GM20431 (cell line): ENCODE measurements around the gene NDUFA13.

Experiments
- in situ Hi-C: fragments of 300-500 bp; cut with MseI, MboI; formaldehyde crosslinking; loops from one replicate; pipeline ENCODE4 v1.15.0; 2020; ENCODE audit warnings: low sequenced_read_pairs; ENCODE audit not compliant: unreplicated experiment

NDUFA13 gene

GRCh38 chr19:19505669-19506326, 10.2 kb upstream of the NDUFA13 start:
- in situ Hi-C loops: no loop called here

- in situ Hi-C loops: no loop called here
These were observed 9.4 kb upstream of the NDUFA13 start for GRCh38 chr19:19506592-19506991.

- in situ Hi-C loops: no loop called here
These were observed 8.7 kb upstream of the NDUFA13 start for GRCh38 chr19:19507354-19507753.

DNA sequence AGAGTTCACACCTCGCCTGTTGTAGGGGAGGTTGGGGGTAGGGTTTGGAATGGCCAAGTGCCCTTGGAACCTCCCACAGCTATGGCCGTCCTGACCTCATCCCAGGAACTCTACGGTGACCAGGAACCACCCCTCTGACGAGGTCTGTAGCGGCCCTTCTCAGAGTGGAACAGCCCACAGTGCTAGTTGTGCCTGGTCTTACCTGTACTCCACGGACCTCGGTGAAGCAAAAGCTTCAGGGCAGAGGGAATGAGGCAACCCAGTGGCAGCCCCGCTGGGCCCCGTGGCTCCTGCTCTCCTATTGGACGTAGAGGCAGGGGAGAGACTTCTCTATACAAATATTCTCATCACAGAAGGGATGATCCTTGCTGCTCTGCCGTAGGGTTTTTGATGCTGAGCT, 7.8 kb upstream of the NDUFA13 start:
- in situ Hi-C loops: no loop called here

DNA sequence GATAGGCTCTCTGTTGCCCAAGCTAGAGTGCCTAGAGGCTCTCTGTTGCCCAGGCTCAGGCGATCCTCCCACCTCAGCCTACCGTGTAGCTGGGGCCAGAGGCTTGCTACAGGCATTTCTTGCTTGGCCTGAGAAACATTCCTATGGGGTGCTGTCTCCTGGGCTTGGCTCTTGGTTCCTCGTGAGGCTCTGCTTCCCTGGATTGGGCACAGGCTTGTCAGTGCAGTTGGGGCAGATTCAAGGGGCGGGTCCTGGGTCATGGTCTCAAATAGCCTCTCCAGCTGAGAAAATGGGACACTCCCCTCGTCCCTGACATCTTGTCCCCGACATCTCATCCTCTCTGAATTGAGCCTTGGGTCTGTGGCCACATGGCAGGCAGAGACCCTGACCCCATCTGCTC, 5.6 kb upstream of the NDUFA13 start:
- in situ Hi-C loops: no loop called here

DNA sequence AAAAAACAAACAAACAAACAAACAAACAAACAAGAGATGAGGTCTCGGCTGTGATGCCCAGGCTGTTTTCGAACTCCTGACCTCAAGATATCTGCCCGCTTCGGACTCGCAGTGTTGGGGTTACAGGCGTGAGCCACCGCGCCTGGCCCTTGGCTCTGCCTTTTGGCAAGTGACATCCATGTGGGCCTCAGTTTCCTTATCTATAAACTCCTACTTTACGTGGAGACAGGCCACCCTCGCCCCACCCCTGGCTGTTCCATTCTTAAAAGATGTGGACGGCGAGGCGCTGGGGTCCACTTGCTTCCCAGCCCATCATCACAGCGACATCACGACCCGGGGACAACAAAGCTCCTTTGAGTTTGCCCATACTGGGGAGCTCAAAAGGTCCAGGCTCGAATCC, 2.3 kb upstream of the NDUFA13 start:
- in situ Hi-C loops: no loop called here

GRCh38 chr19:19514215-19514657, 1.8 kb upstream of the NDUFA13 start:
- in situ Hi-C loops: no loop called here

GRCh38 chr19:19514881-19515641, 964 bp upstream of the NDUFA13 start, which contains the start of gene TSSK6:
Gene TSSK6 (minus strand): TSS chr19:19515548. CDS start chr19:19515427, 121 bp downstream.
- in situ Hi-C loops: no loop called here

- in situ Hi-C loops: no loop called here
These were observed 1.2 kb downstream of the NDUFA13 start for GRCh38 chr19:19517235-19517619.

DNA sequence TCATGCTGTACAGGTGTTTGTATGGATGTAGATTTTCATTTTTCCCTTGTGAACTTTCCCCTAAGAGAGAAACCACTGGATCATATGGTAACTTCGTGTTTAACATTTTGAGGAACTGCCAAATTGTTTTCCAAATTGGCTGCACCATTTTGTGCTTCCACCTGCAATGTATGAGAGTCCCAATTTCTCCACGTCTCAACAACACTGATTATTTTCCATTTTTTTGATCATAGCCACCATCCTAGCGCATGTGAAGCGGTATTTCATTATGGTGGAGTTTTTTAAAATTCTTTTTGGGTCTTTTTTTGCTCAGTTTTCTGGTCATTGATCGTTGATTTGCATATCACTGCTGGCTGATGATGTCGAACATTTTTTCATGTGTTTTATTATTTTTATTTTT, 5.0 kb downstream of the NDUFA13 start:
- in situ Hi-C loops: no loop called here

DNA sequence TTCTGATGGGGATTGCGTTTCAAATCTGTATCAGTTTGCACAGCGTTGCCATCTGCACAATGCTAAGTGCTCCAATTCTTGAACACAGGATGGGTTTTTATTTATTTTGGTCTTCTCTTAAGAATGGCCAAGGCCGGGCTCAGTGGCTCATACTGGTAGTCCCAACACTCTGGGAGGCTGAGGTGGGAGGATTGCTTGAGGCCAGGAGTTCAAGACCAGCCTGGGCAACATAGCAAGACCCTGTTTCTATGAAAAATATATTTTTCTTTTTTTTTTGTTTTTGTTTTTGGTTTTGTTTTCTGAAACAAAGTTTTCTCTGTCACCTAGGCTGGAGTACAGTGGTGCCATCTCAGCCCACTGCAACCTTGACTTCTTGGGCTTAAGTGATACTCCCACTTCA, 7.2 kb downstream of the NDUFA13 start:
- in situ Hi-C loops: no loop called here

DNA sequence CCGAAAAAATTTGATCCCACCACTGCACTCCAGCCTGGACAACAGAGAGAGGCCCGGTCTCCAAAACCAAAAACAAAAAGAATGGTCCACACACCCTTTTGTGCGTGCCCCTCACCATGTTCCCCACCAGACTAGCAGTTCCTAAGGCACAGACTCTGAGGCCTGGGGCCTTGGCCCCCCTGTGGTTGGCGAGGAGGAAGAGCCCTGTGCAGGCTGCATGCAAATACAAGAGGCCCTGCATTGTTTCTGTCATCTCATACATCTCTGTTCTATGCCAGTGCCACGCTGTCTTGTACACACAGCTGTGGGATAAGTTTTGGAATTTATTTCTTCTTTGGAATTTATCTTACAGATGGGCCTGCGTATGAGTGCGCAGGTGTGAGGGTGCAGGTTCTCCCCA, 8.0 kb downstream of the NDUFA13 start:
- in situ Hi-C loops: no loop called here

- in situ Hi-C loops: loop anchor here (25.0 kb wide), 3 partner anchors 112 to 762 kb away; partner anchors contain the start of genes GMIP and LPAR2
These were observed 9.8 kb downstream of the NDUFA13 start for GRCh38 chr19:19525611-19526380.

GRCh38 chr19:19526581-19527370, 10.8 kb downstream of the NDUFA13 start:
- in situ Hi-C loops: loop anchor here (25.0 kb wide), 3 partner anchors 111 to 761 kb away; partner anchors contain the start of genes GMIP and LPAR2

GRCh38 chr19:19527371-19527656, 11.3 kb downstream of the NDUFA13 start:
- in situ Hi-C loops: loop anchor here (25.0 kb wide), 3 partner anchors 110 to 760 kb away; partner anchors contain the start of genes GMIP and LPAR2

- in situ Hi-C loops: loop anchor here (25.0 kb wide), 3 partner anchors 109 to 759 kb away; partner anchors contain the start of genes GMIP and LPAR2
These were observed 11.9 kb downstream of the NDUFA13 start for GRCh38 chr19:19527674-19528625.

GRCh38 chr19:19528721-19529490, 12.9 kb downstream of the NDUFA13 start, which contains the start of gene YJEFN3:
Gene YJEFN3 (plus strand): TSS chr19:19528911. CDS start chr19:19528933, 22 bp downstream.
- in situ Hi-C loops: loop anchor here (25.0 kb wide), 3 partner anchors 108 to 758 kb away; partner anchors contain the start of genes GMIP and LPAR2
